HG02759 (cell line): ENCODE measurements around the gene MIA.
"Not testable (repeated sequence)": the region's sequence is repeated elsewhere in the genome, so short reads cannot be mapped to it uniquely, and the experiment has no call there.

Experiments used
- ATAC-seq: cut with Tn5 transposase; IDR thresholded peaks from one replicate; pipeline ENCODE4 v1.9.1; 2021; ENCODE audit warnings: mild to moderate bottlenecking, moderate library complexity; ENCODE audit not compliant: unreplicated experiment

Gene MIA

DNA sequence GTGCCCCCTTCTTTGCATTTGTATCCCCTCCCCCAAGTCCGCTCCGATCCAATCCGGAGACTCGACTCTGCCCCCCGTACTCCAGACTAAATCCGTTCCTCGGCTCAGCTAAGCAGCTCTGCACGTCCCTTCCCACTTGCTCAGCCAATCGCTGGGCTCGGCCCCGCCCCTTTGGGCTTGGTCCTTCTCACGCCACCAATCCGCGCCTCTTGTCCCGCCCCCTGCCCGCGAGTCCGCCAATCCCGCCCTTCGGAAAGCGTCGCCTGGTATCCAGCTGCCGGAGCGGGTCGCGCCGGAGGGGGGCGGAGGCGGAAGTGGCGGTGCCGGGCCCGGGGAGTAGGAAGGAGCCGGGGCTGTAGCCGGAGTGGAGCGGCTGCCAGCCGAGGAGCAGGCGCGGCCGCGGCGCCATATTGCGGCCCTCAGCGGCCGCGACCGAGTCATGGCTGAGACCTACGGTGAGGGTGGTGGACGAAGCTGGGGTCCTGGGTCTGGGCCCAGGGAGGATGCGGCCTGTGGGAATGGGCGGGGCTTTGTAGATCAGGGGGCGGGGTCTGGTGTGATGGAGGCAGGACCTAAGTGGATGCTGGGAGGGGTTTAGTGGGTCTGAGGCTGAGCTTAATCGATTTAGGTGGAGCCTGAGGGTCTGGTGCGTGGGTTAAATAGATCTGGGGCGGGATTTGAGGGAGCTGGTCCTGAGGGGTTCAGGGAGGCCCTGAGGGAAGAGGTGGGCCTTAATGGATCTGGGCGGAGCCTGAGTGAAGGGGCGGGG, 2.8 kb downstream of the MIA start, which contains the start of gene RAB4B:
Gene RAB4B, plus strand, starts transcription at position 311 of the 769 bp plus-strand sequence. Its CDS starts 129 bp downstream, at position 440.
- ATAC-seq = peak; percentile 64

DNA sequence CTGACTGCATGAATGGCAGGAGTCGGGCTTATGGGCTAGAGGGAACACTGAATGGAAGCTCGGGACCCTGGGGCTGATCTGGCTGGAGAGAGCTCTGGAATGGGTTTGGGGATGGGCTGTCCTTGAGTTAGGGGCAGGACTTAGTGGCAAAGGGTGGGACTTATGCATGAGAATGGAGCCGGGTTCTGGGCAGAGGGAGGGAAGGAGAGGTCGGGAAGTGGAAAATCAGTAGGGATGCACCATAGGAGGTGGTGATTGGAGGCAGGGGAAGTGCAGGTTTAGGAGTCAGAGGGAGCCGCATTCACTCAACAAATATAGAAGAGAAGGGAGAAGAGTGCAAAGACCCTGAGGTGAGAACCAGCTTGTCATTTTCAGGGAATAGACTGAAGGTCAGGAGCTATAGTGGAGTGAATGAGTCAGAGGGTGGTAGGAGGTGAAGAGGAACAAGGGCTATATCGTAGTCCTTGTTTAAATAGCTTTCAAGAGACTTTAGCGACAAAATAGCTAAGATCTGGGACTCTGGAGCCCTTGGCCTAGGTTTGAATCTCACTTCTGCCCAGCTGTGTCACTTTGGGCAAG, 3.5 kb downstream of the MIA start:
- no peak for ATAC-seq

DNA sequence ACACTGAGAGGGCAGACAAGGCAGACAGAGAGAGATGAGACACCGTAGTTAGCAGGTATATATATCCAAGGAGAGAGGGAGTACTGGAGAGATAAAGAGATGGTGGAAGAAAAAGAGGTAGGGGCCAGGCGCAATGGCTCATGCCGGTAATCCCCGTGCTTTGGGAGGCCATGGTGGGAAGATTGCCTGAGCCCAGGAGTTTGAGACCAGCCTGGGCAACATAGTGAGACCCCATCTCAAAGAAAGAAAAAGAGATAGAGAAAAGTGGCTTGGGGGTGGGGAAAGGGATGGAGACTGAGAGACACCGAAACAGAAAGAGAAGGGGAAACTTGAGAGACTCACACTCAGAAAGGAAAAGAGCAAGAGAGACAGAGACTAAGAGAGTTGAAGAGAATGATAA, 5.3 kb downstream of the MIA start:
- no peak for ATAC-seq

DNA sequence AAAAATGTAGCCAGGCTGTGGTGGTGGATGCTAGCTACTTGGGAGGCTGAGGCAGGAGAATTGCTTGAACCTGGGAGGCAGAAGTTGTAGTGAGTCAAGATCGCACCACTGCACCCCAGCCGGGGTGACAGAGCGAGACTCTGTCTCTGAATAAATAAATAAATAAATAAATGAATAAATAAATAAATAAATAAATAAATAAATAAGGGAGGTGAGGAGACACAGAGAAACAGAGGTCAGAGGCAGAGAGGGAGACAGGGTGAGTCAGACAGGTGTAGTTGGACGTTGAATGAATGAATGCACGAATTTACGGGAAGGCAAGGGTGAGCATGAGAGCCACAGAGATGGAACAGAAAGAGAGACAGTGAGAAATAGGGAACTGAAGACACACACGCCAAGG, 5.8 kb downstream of the MIA start:
- ATAC-seq = no peak

DNA sequence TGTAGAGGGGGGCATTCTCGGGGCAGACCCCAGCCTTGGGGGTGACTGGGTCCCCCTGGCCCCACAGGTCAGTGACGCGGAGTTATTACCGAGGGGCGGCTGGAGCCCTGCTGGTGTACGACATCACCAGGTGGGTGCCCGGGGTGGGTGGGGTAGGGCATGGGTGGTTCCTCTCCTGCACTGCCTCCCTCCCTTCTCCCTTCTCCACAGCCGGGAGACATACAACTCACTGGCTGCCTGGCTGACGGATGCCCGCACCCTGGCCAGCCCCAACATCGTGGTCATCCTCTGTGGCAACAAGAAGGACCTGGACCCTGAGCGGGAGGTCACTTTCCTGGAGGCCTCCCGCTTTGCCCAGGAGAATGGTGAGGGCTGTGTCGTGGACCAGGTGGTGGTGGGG, 8.4 kb downstream of the MIA start:
- ATAC-seq = no peak

DNA sequence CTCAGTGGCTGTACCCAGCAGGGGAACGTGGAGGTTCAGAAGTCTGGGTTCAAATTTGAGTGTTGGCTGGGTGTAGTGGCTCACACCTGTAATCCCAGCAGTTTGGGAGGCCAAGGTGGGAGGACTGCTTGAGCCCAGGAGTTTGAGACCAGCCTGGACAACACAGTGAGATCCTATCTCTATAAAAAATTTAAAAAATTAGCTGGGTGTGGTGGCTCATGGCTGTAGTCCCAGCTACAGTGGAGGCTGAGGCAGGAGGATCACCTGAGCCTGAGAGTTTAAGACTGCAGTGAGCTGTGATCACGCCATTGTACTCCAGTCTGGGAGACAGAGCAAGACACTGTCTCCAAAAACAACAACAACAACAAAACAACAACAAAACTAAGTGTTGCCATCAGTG, 8.8 kb downstream of the MIA start:
- not testable (repeated sequence) for ATAC-seq

DNA sequence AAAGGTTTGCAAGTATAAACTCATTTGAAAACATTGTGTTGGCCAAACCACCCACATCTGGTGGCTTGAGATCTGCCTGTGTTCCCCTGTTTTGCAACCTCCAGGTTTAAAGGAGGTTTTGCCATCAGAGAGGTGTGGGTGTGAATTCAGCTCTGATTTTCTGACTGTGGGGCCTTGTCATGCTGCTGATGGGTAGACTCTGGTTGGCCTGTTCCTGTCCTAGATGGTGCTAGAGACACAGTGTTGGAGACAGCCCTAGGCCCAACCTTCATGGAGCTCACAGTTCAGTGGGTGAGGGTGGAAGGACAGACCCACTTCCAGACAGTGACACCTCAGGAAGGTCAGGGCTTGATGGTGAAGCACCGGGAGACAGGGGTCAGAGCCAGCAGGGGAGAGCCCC, 10.2 kb downstream of the MIA start:
- ATAC-seq = no peak

DNA sequence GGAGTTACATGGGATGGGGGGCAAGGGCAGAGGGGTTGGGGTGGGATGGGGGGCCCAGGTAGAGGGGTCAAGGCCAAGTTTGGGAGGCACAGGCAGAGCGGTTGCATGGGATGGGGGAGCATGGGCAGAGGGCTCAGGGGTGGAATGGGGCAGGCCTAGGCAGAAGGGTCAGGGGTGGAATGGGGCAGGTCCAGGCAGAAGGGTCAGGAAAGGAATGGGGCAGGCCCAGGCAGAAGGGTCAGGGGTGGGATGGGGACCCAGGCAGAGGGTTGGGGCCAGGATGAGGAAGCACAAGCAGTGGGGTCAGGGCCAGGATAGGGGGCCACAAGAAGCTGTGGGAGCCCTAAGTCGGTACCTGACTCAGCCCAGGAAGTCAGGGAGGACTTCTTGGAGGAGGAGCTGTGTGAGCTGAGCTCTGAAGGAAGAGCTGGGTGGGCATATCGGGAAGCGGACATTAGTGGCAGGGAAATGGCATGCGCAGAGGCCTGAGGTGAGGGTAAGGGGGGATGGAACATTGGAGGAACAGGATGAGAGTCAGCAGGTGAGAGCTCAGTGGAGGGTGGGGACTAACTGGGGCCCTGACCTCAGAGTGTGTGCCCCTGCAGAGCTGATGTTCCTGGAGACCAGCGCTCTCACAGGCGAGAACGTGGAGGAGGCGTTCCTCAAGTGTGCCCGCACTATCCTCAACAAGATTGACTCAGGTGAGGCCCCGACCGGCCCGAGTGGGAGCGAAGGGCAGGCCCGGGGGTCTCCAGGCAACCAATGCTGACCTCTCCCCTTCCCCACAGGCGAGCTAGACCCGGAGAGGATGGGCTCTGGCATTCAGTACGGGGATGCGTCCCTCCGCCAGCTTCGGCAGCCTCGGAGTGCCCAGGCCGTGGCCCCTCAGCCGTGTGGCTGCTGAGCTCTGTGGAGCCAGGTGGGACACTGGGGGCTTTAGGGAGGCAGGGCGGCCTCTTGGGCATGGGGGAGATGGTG, 11.0 kb downstream of the MIA start:
- ATAC-seq = no peak

DNA sequence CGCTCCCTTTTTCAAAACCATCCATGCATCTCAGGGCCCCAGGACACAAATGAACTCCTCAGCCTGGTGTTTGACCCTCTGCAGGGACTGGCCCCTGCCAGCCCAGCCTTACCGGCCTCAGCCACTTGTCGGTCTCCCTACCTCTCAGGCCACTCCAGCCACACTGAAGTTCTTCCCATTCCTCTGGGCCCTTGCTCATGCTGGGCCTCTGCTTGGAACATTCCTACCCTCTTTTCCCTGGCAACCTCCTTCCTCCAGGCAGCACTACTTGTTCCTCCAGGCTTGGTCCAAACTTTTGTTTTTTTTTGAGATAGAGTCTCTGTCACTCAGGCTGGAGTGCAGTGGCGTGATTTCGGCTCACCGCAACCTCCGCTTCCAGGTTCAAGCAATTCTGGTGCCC, 16.0 kb downstream of the MIA start:
- no peak for ATAC-seq

DNA sequence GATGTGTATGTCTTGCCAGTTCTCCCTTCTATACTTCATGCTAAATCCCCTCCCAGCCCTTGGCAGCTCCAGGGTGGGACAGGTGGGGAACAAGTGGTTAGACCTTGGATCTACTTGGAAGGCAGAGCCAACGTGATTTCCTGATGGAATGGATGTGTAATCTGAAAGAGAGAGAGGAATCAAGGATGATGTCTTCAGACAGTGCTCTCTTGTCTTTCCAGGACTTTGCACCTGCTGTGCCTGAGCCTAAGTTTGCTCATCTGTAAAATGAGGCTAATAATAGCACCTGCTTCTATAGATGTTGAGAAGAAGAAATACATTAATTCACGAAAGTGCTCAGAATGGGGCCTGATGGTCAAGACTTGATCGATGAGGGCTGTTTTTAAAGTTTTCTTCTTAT, 16.7 kb downstream of the MIA start:
- ATAC-seq = no peak

DNA sequence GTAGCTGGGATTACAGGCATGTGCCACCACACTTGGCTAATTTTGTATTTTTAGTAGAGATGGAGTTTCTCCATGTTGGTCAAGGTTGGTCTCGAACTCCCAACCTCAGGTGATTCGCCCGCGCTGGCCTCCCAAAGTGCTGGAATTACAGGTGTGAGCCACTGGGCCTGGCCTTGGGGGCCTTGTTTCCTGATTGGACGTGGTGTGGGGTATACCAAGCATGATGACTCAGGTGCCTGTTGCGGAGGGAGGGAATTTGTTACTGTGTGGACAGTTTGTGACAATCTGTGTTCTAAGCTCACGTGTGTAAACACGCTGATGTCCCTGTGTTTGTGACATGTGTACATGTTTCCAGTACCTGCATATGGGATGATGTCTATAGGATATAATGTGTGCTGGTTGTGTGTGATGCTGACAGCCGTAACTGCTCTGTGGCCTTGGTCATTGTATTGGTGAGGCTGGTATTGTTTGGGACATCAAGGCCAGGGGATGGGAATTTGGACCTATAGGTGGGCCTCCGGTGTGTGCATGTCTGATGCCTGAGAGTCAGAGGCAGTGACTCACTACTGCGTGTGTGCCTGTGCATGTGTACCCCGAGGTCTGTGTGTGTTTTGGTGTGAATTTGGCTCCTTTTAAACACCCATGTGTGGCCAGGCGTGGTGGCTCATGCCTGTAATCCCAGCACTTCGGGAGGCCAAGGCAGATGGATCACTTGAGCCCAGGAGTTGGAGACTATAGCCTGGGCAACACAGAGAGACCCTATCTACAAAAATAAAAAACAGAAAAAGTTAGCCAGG, 22.0 kb downstream of the MIA start:
- ATAC-seq = no peak

DNA sequence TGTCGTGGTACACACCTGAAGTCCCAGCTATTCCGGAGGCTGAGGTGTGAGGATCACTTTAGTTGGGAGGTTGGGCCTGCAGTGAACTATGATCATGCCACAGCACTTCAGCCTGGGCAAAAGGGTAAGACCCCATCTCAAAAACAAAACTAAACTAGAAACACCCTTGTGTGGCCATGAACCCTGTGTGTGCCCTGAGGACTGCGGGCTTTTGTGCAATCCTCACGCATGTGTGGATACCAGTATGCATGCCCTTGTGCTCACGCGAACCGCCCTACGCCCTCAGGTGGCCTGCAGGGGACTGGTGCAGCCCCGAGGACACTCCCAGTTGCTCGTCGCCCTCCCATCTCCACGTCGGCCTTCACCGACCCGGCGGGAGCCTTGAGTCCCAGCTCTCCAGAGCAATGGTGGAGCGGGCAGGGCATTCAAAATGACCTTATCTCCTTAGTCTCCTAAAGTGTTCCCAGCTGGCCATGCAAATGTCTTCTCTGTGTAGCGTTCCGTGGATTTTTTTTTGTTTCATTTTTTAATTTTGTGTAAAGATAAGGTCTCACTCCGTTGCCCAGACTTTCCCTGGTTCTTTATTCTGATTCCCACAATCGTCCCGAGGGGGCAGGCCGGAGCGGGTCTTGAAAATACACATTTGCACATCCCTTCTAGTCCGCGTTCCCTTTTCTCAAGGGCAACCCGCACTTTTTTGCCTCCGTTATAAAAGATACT, 22.8 kb downstream of the MIA start:
- no peak for ATAC-seq

DNA sequence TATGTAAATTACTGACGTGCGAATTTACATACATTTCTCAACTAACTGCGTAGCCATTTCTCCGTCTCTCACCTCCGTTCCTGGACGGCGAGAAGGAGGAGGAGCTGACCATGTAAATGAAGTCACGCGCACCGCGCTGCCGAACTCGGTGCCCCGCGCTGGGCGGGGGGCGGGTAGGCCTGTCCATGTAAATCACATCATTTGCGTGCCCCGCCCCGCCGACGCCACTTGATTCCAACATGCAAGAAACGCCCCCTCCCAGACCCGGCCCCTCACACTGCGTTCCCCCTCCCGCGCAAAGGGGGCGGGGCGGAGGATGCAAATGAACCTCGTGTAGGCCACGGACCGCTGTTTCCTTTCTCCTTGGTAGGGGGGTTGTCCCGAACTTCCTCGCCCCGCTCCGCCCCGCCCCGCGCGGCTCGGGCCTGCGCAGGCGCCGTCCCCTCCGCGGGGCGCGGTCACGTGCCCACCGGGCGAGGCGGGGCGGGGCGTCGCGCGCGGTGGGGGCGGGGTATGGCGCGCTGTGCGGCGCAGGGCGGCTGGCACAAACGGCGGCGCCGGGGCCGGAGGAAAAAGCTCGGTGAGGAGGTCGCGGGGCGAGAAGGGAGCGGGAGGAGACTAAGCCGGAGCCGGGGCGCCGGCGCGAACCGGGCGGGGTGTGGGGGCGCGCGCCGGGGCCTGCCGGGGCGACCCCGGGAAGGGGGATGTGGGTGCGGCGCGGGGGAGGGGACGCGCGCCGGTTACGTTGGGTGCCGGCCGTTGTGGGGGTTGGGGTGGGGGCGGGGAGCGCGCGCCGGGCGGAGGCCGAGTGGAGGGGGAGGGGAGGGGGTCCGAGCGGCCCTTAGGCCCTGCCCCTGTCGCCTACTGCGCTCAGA, 23.6 kb downstream of the MIA start, which contains the start of gene EGLN2:
Gene EGLN2, plus strand, starts transcription at position 509 of the 875 bp plus-strand sequence. CDS start 1,382 bp downstream, outside the sequence.
- ATAC-seq = peak; percentile 82

DNA sequence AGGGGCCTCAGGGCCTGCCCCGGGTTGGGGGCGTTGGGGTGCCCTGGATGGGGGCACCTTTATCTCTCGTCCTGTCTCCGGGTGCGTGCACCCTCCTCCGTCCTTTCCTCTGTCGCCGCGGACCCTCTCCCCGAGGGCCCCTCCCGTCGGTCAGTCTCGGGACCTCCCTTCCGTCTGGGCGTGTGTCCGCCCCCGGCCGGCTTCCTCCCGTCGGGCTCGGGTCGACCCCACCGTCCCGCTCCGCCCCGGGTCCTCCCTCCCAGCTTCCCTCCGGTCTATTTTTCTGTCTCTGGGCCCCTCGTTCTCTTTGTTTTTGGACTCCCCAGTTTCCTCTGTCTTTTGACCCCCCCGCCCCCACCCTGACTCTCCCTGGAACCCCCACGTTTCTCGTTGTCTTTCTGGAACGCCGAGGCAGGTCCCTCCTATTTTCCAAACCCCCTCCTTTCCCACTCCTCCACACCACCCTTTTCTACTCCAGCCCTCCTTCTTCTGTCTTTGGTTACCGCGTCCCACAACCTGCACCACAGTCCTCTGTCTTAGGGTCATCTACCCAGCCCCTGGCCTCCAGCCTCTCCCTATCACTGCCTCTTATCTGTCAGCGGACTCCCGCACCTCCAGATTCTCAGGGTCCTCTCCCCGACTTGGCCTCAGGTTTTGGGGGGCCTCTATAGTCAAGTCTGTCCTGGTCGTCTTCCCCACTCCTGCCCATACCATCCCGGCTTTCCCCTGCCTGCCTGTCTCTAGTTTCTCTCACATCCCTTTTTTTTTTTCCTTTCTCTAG, 24.4 kb downstream of the MIA start:
- peak; percentile 20 for ATAC-seq

DNA sequence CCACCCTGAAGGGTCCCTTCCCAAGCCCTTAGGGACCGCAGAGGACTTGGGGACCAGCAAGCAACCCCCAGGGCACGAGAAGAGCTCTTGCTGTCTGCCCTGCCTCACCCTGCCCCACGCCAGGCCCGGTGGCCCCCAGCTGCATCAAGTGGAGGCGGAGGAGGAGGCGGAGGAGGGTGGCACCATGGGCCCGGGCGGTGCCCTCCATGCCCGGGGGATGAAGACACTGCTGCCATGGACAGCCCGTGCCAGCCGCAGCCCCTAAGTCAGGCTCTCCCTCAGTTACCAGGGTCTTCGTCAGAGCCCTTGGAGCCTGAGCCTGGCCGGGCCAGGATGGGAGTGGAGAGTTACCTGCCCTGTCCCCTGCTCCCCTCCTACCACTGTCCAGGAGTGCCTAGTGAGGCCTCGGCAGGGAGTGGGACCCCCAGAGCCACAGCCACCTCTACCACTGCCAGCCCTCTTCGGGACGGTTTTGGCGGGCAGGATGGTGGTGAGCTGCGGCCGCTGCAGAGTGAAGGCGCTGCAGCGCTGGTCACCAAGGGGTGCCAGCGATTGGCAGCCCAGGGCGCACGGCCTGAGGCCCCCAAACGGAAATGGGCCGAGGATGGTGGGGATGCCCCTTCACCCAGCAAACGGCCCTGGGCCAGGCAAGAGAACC, 25.1 kb downstream of the MIA start:
- no peak for ATAC-seq

DNA sequence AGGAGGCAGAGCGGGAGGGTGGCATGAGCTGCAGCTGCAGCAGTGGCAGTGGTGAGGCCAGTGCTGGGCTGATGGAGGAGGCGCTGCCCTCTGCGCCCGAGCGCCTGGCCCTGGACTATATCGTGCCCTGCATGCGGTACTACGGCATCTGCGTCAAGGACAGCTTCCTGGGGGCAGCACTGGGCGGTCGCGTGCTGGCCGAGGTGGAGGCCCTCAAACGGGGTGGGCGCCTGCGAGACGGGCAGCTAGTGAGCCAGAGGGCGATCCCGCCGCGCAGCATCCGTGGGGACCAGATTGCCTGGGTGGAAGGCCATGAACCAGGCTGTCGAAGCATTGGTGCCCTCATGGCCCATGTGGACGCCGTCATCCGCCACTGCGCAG, 25.7 kb downstream of the MIA start:
- ATAC-seq = no peak

DNA sequence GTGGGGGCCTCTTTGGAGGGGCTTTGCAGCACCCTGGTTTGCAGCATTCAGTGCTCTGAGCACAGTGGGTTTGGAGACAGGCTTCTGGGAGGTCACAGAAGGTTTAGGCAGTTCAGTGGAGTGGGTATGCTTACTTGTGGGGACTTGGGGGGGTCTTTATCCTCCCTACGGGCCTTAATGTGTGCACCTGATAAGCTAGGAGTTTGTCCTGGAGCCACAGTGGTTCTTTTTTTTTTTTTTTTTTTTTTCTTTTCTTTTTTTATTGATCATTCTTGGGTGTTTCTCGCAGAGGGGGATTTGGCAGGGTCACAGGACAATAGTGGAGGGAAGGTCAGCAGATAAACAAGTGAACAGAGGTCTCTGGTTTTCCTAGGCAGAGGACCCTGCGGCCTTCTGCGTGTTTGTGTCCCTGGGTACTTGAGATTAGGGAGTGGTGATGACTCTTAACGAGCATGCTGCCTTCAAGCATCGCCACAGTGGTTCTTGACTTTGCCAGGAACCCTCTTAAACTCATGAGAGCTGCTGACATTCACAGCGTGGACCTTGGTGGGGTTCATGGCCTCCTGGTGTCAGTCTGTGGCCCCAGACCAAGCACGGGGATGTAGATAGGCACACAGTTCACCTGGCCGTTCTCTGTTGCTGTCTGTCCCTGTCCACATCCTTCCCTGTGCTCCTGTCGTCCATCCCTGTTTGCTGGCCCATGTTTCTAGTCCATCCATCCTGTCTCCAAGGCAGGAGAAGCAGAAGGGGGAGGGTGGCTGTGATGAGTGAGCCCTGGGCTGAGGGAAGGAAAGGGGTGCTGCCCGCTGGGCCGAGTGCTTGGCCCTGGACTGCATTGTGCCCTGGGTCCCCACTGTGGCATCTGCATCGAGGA, 26.3 kb downstream of the MIA start:
- no peak for ATAC-seq
